IMR-90 (cell line): ENCODE measurements around the gene MBL2.

Experiments
- CTCF ChIP-seq: conservative IDR thresholded peaks from 2 replicates; pipeline ENCODE4 v1.5.1; 2012; ENCODE audit warnings: mild to moderate bottlenecking, low read depth, low read length, improper control_type of control experiment
- MXI1 ChIP-seq: IDR thresholded peaks from 2 replicates; pipeline ENCODE4 v1.6.1; 2012; ENCODE audit warnings: low read depth, mild to moderate bottlenecking, low read length, moderate library complexity, borderline replicate concordance
- POLR2A ChIP-seq: IDR thresholded peaks from 2 replicates; pipeline ENCODE4 v1.6.1; 2012; ENCODE audit warnings: mild to moderate bottlenecking, low read depth, low read length
- RAD21 ChIP-seq: IDR thresholded peaks from 2 replicates; pipeline ENCODE4 v1.6.1; 2012; ENCODE audit warnings: low read length, improper control_type of control experiment
- SMC3 ChIP-seq: fragments of 150-350 bp; IDR thresholded peaks from 2 replicates; pipeline ENCODE4 v1.6.1; 2016; ENCODE audit warnings: low read depth, mild to moderate bottlenecking, antibody characterized with exemption, low read length, moderate library complexity
- USF2 ChIP-seq: fragments of 150-350 bp; IDR thresholded peaks from 2 replicates; pipeline ENCODE4 v1.6.1; 2017; ENCODE audit warnings: mild to moderate bottlenecking, antibody characterized with exemption, low read length, low read depth

DNA sequence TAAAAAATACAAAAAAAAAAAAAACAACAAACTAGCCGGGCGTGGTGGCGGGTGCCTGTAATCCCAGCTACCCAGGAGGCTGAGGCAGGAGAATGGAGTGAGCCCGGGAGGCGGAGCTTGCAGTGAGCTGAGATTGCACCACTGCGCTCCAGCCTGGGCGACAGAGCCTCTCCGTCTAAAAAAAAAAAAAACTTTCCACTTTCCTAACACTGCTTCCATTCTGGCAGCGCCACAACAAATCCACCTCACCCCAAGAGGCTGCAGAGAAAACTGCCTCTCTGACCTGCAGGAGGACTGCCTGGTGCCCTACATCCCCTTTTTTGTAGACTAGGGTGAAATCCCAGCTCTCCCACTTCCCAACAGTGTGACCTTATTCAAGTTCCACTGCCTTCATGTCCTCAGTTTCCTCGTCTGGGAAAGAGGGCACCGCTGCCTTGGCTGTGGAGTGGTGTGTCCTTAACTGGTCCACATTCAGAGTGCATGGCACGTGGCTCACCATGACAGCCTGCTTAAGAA, 2.6 kb upstream of the MBL2 start:
- TF ChIP-seq CTCF: no peak
- no peak for TF ChIP-seq RAD21
- TF ChIP-seq POLR2A: no peak
- no peak for TF ChIP-seq USF2
- TF ChIP-seq MXI1: no peak
- TF ChIP-seq SMC3: no peak
